HepG2 (cell line): ENCODE results near the gene ACSL3. TPM values are rescaled to one million over a fixed set of nuclear protein-coding genes. Genes with fewer than 3 reads are reported as not detected.

ENCODE experiments used
- ATAC-seq: fragments of 200-7000 bp; cut with Tn5 transposase; 3 replicates; pipeline ENCODE4 v1.9.1; 2020; ENCODE audit warnings: mild to moderate bottlenecking, moderate library complexity
- BruUV-seq: library from RNA; stranded (reverse); fragments of 400-500 nt; replicated peaks from 2 replicates; lab custom pipeline; 2021; lab: Mats Ljungman, UMichigan
- CTCF ChIA-PET: fragments of 300-600 bp; formaldehyde crosslinking; extraction: SDS; loops from one replicate; lab custom pipeline; 2021; ENCODE audit warnings: low total read pairs, inconsistent platforms, low intra/inter-chr PET ratio; lab: Yijun Ruan, JAX
- POLR2A ChIA-PET: fragments of 350-600 bp; sonication (Branson Sonifier 250); formaldehyde crosslinking; loops from one replicate; lab custom pipeline; 2020; ENCODE audit warnings: antibody characterized with exemption, inconsistent platforms; lab: Yijun Ruan, JAX
- DNase-seq: peaks from one replicate; pipeline ENCODE4 v3.0.0-alpha.2; 2015; ENCODE audit warnings: low spot score
- FAIRE-seq: peaks from 3 replicates; lab custom pipeline; 2011; peaks lifted over from hg19 to GRCh38; lab: Jason Lieb, UNC
- H2AFZ ChIP-seq: one replicate; pipeline ENCODE4 v1.6.1; 2011; ENCODE audit warnings: low read length, inconsistent platforms
- H3K27ac ChIP-seq: fragments of 300-600 bp; 3 replicates; pipeline ENCODE4 v1.8.0; 2011; ENCODE audit warnings: mixed run types, mild to moderate bottlenecking, mixed read lengths, low read length, inconsistent platforms; ENCODE audit not compliant: insufficient read depth; ENCODE audit errors: extremely low read length
- H3K27me3 ChIP-seq, 2 experiments: fragments of 200-600 bp in 1 of 2; 2 replicates in 1 of 2; 3 replicates in 1 of 2; pipeline versions ENCODE4 v1.6.0 to v1.8.0; 2011; ENCODE audit warnings: low read length in 2 of 2, mild to moderate bottlenecking in 2 of 2, moderate library complexity in 2 of 2, inconsistent platforms in 1 of 2; ENCODE audit not compliant: insufficient read depth in 2 of 2, control insufficient read depth in 1 of 2
- H3K36me3 ChIP-seq, 2 experiments: fragments of 200-600 bp in 1 of 2; replicated peaks in 1 of 2; 2 replicates in 1 of 2; 3 replicates in 1 of 2; pipeline versions ENCODE4 v1.5.1 to v1.8.0; 2011; ENCODE audit warnings: low read length in 2 of 2, inconsistent platforms in 1 of 2; ENCODE audit not compliant: insufficient read depth in 2 of 2, control insufficient read depth in 1 of 2
- H3K4me1 ChIP-seq: 2 replicates; pipeline ENCODE4 v1.5.1; 2012; ENCODE audit warnings: low read length, inconsistent platforms; ENCODE audit not compliant: insufficient read depth
- H3K4me2 ChIP-seq: 2 replicates; pipeline ENCODE4 v1.6.0; 2011; ENCODE audit warnings: low read depth, low read length, inconsistent platforms
- H3K4me3 ChIP-seq, 3 experiments: fragments of 200-600 bp in 1 of 3; sonication (generic), shearing (Covaris generic) in 1 of 3; replicated peaks in 1 of 3; 2 replicates each; pipeline ENCODE4 v1.5.1; 2011 to 2016; ENCODE audit warnings: low read length in 3 of 3, inconsistent platforms in 2 of 3, low read depth in 2 of 3, mild to moderate bottlenecking in 2 of 3, control low read depth in 1 of 3, mixed read lengths in 1 of 3; ENCODE audit not compliant: insufficient read depth in 1 of 3
- H3K79me2 ChIP-seq: one replicate; pipeline ENCODE4 v1.6.1; 2011; ENCODE audit warnings: low read length, inconsistent platforms; ENCODE audit not compliant: insufficient read depth
- H3K9ac ChIP-seq: 2 replicates; pipeline ENCODE4 v1.6.0; 2011; ENCODE audit warnings: mild to moderate bottlenecking, low read depth, low read length, inconsistent platforms; ENCODE audit not compliant: insufficient read depth
- H3K9me3 ChIP-seq: 2 replicates; pipeline ENCODE4 v1.5.1; 2012; ENCODE audit warnings: mild to moderate bottlenecking, low read length
- H4K20me1 ChIP-seq: 2 replicates; pipeline ENCODE4 v1.6.0; 2011; ENCODE audit warnings: inconsistent platforms, mild to moderate bottlenecking, low read length, moderate library complexity; ENCODE audit not compliant: insufficient read depth
- CEBPB ChIP-seq: IDR thresholded peaks from 2 replicates; pipeline ENCODE4 v1.6.1; 2011; ENCODE audit warnings: low read depth, low read length, improper control_type of control experiment, borderline replicate concordance
- MEF2D ChIP-seq: sonication (generic); formaldehyde crosslinking; IDR thresholded peaks from 2 replicates; pipeline ENCODE4 v1.5.1; 2020; ENCODE audit warnings: mild to moderate bottlenecking, missing genetic modification reagents
- POLR2A ChIP-seq, 2 experiments: IDR thresholded peaks; 2 replicates each; pipeline ENCODE4 v1.6.1; 2011; ENCODE audit warnings: low read depth in 2 of 2, low read length in 2 of 2, mild to moderate bottlenecking in 1 of 2, moderate library complexity in 1 of 2; ENCODE audit not compliant: insufficient read depth in 1 of 2
- ZBTB7B ChIP-seq: sonication (generic); formaldehyde crosslinking; IDR thresholded peaks from 2 replicates; pipeline ENCODE4 v1.4.0; 2020; ENCODE audit warnings: missing genetic modification reagents
- ZNF709 ChIP-seq: sonication (generic); formaldehyde crosslinking; IDR thresholded peaks from 2 replicates; pipeline ENCODE4 v1.5.0; 2020; ENCODE audit warnings: mild to moderate bottlenecking, missing genetic modification reagents
- WGBS: methylation state at CpG from one replicate; pipeline ENCODE4 v1.1.6; 2017; ENCODE audit warnings: low lambda C conversion rate; 5-methylcytosine and 5-hydroxymethylcytosine counted together
- in situ Hi-C: cut with HindIII; loops from 2 replicates; pipeline ENCODE4 v1.10.0; 2017; ENCODE audit warnings: low pct_unique_long_range_greater_than_20kb; ENCODE audit not compliant: extremely low pct_ligation_motif_present
- intact Hi-C: fragments of 100-400 bp; cut with micrococcal nuclease; formaldehyde crosslinking; loops from one replicate; pipeline ENCODE4 v1.10.0; 2022; ENCODE audit not compliant: unreplicated experiment
- polyA plus RNA-seq, 8 experiments: library from polyadenylated mRNA; depleted of rRNA in 3 of 8; stranded (reverse) in 7 of 8; unstranded in 1 of 8; fragments of >200 nt; fragmentation: Illumina TruSeq in 4 of 8; extraction: Trizol in 4 of 8; gene quantifications; 2 replicates each; pipeline versions ENCODE4 v1.2.1 to v1.2.3, GENCODE V29; 2011 to 2016; ENCODE audit warnings: low read depth in 4 of 8, missing spikeins in 1 of 8, mixed read lengths in 1 of 8; ENCODE audit not compliant: insufficient read depth in 1 of 8
- total RNA-seq, 5 experiments: library from RNA; depleted of rRNA; stranded (reverse); fragments of >200 nt; fragmentation: Illumina TruSeq; extraction: Trizol; gene quantifications; 2 replicates each; pipeline ENCODE4 v1.2.3, GENCODE V29; 2016; ENCODE audit warnings: low read depth in 1 of 5
- TF ChIP-seq, protein P1 (sequence below): sonication (generic); formaldehyde crosslinking; conservative IDR thresholded peaks from 2 replicates; pipeline ENCODE4 v1.8.1; 2023; ENCODE audit warnings: missing genetic modification reagents
- TF ChIP-seq, protein P2 (sequence below): sonication (generic); formaldehyde crosslinking; IDR thresholded peaks from 2 replicates; pipeline ENCODE4 v1.4.0; 2020; ENCODE audit warnings: low read depth, mild to moderate bottlenecking, missing genetic modification reagents

The ACSL3 gene
- total and polyA plus RNA-seq, 2 of the 13 experiments (the other 11 are each of a cell fraction or from before 2014, with no cell fraction given) = 305 to 365 TPM

DNA sequence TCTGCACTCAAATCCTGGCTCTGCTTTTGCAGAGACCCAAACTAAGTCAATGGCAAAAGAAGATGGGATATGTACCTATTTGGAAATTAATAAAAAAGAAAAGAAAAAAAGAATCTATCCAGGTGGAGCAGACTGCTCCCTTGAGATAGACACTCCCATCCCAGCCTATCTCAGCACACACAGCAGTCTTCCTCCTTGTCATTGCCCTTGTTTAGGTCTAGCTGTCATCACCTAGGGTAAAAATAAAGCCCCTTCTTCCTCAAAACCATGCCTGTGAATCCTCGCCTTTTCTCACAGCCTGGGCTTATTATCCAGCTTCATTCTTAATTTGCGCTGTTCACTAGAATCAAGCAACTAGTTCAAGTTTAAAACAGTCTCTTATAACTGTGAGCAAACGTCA is 30.7 kb upstream of the ACSL3 start:
- H3K4me1 ChIP-seq = peaks cover 30% of the 10 kb centered on the region
- no peaks in the 10 kb centered on the region for H3K27me3 ChIP-seq
- no peaks in the 10 kb centered on the region for H3K36me3 ChIP-seq
- POLR2A ChIA-PET = interaction anchor here (1.9 kb wide), 1 partner anchor 33 kb away, joined by 12 read pairs; no protein-coding TSS in a partner anchor
- intact Hi-C loops (no loop called here), in situ Hi-C loops (no loop called here)
- BruUV-seq = no TSS peak
- H3K4me3 ChIP-seq = no peak overlapping the region
- DNase-seq = no peak
- no peaks in the 10 kb centered on the region for H3K9me3 ChIP-seq
- ATAC-seq = no peak
- H3K9ac ChIP-seq = no peak overlapping the region
- H3K4me2 ChIP-seq = no peak overlapping the region
- 58% methylated on average over 3 of the region's 3 CpGs for WGBS
- CTCF ChIA-PET = no interaction called here
- no peak for TF ChIP-seq POLR2A (IDR thresholded peaks at IDR 0.05; ENCODE audit: insufficient read depth in 1 of 2, low read depth in 2 of 2, low read length in 2 of 2)
- no peak for TF ChIP-seq CEBPB
- no peak for TF ChIP-seq MEF2D (CRISPR knock-in tag)
- TF ChIP-seq, protein P1, sequence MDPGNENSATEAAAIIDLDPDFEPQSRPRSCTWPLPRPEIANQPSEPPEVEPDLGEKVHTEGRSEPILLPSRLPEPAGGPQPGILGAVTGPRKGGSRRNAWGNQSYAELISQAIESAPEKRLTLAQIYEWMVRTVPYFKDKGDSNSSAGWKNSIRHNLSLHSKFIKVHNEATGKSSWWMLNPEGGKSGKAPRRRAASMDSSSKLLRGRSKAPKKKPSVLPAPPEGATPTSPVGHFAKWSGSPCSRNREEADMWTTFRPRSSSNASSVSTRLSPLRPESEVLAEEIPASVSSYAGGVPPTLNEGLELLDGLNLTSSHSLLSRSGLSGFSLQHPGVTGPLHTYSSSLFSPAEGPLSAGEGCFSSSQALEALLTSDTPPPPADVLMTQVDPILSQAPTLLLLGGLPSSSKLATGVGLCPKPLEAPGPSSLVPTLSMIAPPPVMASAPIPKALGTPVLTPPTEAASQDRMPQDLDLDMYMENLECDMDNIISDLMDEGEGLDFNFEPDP (CRISPR knock-in tag) = no peak
- TF ChIP-seq, protein P2, sequence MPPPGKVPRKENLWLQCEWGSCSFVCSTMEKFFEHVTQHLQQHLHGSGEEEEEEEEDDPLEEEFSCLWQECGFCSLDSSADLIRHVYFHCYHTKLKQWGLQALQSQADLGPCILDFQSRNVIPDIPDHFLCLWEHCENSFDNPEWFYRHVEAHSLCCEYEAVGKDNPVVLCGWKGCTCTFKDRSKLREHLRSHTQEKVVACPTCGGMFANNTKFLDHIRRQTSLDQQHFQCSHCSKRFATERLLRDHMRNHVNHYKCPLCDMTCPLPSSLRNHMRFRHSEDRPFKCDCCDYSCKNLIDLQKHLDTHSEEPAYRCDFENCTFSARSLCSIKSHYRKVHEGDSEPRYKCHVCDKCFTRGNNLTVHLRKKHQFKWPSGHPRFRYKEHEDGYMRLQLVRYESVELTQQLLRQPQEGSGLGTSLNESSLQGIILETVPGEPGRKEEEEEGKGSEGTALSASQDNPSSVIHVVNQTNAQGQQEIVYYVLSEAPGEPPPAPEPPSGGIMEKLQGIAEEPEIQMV = no peak
- no peak for TF ChIP-seq ZBTB7B (CRISPR knock-in tag)
- no peak for TF ChIP-seq ZNF709
- no peaks in the 10 kb centered on the region for H4K20me1 ChIP-seq
- FAIRE-seq = no peak
- H2AFZ ChIP-seq = peak overlapping the region; percentile 32
- H3K79me2 ChIP-seq = no peaks in the 10 kb centered on the region
- no peak overlapping the region for H3K27ac ChIP-seq
